Esophagus squamous epithelium (tissue), 4 donors: Measurements from ENCODE around the gene DEAF1.
"Not testable (repeated sequence)": the region's sequence is repeated elsewhere in the genome, so short reads cannot be mapped to it uniquely, and the experiment has no call there.

ENCODE experiments used
- CTCF ChIP-seq, 6 experiments: fragments of 450-650 bp in 4 of 6; fragments of 200-600 bp in 2 of 6; sonication (generic) in 2 of 6; IDR thresholded peaks; one replicate each; pipeline ENCODE4 v1.5.1; 2016 to 2019; ENCODE audit warnings: antibody characterized with exemption in 6 of 6, mild to moderate bottlenecking in 4 of 6, moderate library complexity in 4 of 6
- POLR2A ChIP-seq, 4 donors: fragments of 450-650 bp; IDR thresholded peaks; one replicate each; pipeline ENCODE4 v1.6.1; 2017; ENCODE audit warnings: antibody characterized with exemption in 4 of 4, mild to moderate bottlenecking in 4 of 4, moderate library complexity in 3 of 4

- TF ChIP-seq POLR2A, CTCF (IDR thresholded peaks at IDR 0.05): not testable (repeated sequence)
Measured at GRCh38 chr11:654444-654843, 40.6 kb downstream of the DEAF1 start.
